Kidney (tissue), 14 donors: ENCODE measurements around the gene DUOXA1. TPM values are rescaled to one million over a fixed set of nuclear protein-coding genes. Genes with fewer than 3 reads are reported as not detected.
A peak's percentile ranks its signal among the peaks of the same experiment; 100 is the strongest.

Source experiments
- DNase-seq, 5 donors: peaks; one replicate each; pipeline ENCODE4 v3.0.0-alpha.2; 2013 to 2020
- FAIRE-seq: peaks from 2 replicates; lab custom pipeline; 2012; peaks lifted over from hg19 to GRCh38; lab: Jason Lieb, UNC
- H3K27ac ChIP-seq, 2 donors: one replicate each; pipeline ENCODE4 v1.7.0; 2013; ENCODE audit warnings: low read depth in 2 of 2, low read length in 2 of 2, inconsistent platforms in 1 of 2
- H3K27me3 ChIP-seq: one replicate; pipeline ENCODE4 v1.7.1; 2013; ENCODE audit warnings: low read length, inconsistent platforms; ENCODE audit not compliant: control insufficient read depth, insufficient read depth
- H3K36me3 ChIP-seq, 3 donors: one replicate each; pipeline versions ENCODE4 v1.7.0 to v1.7.1; 2013; ENCODE audit warnings: low read length in 3 of 3, control low read depth in 1 of 3, inconsistent platforms in 1 of 3; ENCODE audit not compliant: insufficient read depth in 3 of 3, control insufficient read depth in 2 of 3
- H3K4me1 ChIP-seq, 3 donors: one replicate each; pipeline versions ENCODE4 v1.7.0 to v1.7.1; 2013; ENCODE audit warnings: low read length in 3 of 3, inconsistent platforms in 1 of 3, low read depth in 1 of 3; ENCODE audit not compliant: control insufficient read depth in 2 of 3, insufficient read depth in 2 of 3
- H3K4me3 ChIP-seq, 3 donors: one replicate each; pipeline versions ENCODE4 v1.7.0 to v1.8.1; 2013; ENCODE audit warnings: low read length in 3 of 3, control low read depth in 1 of 3, inconsistent platforms in 1 of 3
- H3K9ac ChIP-seq, 3 donors: one replicate each; pipeline versions ENCODE4 v1.7.0 to v1.7.1; 2013; ENCODE audit warnings: low read length in 3 of 3, control low read depth in 1 of 3, inconsistent platforms in 1 of 3
- H3K9me3 ChIP-seq, 3 donors: one replicate each; pipeline versions ENCODE4 v1.7.0 to v1.7.1; 2013; ENCODE audit warnings: low read length in 3 of 3, control low read depth in 1 of 3, inconsistent platforms in 1 of 3; ENCODE audit not compliant: control insufficient read depth in 2 of 3, insufficient read depth in 1 of 3
- CTCF ChIP-seq: IDR thresholded peaks from 3 replicates; pipeline ENCODE4 v1.5.1; 2012; ENCODE audit warnings: mild to moderate bottlenecking, moderate library complexity, borderline replicate concordance; ENCODE audit not compliant: insufficient read depth; ENCODE audit errors: extremely low read depth
- intact Hi-C: fragments of 100-400 bp; cut with DNase I; formaldehyde crosslinking; loops from one replicate; pipeline ENCODE4 v1.11.1; 2022
- polyA plus RNA-seq: library from polyadenylated mRNA; stranded (reverse); fragments of 350-450 nt; fragmentation: Illumina TruSeq; extraction: RNeasy Lipid Tissue Mini Kit (QIAGEN cat#74804); gene quantifications from one replicate; pipeline ENCODE4 v1.2.3, GENCODE V29; 2014; ENCODE audit warnings: low read depth, low replicate concordance; ENCODE audit not compliant: insufficient read depth
- total RNA-seq: library from RNA; stranded (reverse); fragmentation: NEBNext Ultra II Directional; extraction: Animal tissue kit (Norgen Biotek cat#: 25700); gene quantifications from one replicate; pipeline ENCODE4 v1.2.1, GENCODE V29; 2021
- donor health status: control.
- donor health status: control.
- donor health status: control.
- donor health status: control.
- donor health status: control.
- donor health status: DM: yes; HTN: yes; CAD: no.
- donor health status: Normal renal cell carcinoma (clear cell type).

Gene DUOXA1
- total and polyA plus RNA-seq, 2 donors from 2014 or later, result 0.52 to 1.4 TPM

- no peak for FAIRE-seq
- H3K27me3 ChIP-seq, result no peaks in the 10 kb centered on the region
- H3K9me3 ChIP-seq, result no peaks in the 10 kb centered on the region
- no peaks in the 10 kb centered on the region for H3K36me3 ChIP-seq
- H3K4me3 ChIP-seq, result no peak overlapping the region
- no peak for TF ChIP-seq CTCF
- no peak overlapping the region for H3K9ac ChIP-seq
- intact Hi-C loops, result no loop called here
- no peaks in the 10 kb centered on the region for H3K4me1 ChIP-seq
- no peak overlapping the region for H3K27ac ChIP-seq
- DNase-seq, result no peak
These were observed 32.2 kb downstream of the DUOXA1 start for GRCh38 chr15:45097466-45097865.

- no peak for FAIRE-seq
- no peak overlapping the region for H3K4me3 ChIP-seq
- no peak overlapping the region for H3K27ac ChIP-seq
- H3K9ac ChIP-seq, result no peak overlapping the region
- no peaks in the 10 kb centered on the region for H3K4me1 ChIP-seq
- no peak for TF ChIP-seq CTCF
- H3K36me3 ChIP-seq, result no peaks in the 10 kb centered on the region
- intact Hi-C loops, result no loop called here
- H3K27me3 ChIP-seq, result no peaks in the 10 kb centered on the region
- DNase-seq, result no peak
- H3K9me3 ChIP-seq, result no peaks in the 10 kb centered on the region
These were observed 34.0 kb downstream of the DUOXA1 start for GRCh38 chr15:45095661-45096060.

- Histone ChIP-seq H3K4me1 (no peaks in the 10 kb centered on the region), H3K9ac (no peak overlapping the region), H3K36me3 (no peaks in the 10 kb centered on the region), H3K27me3 (no peaks in the 10 kb centered on the region), H3K4me3 (no peak overlapping the region), H3K9me3 (no peaks in the 10 kb centered on the region), H3K27ac (no peak overlapping the region)
- no peak for TF ChIP-seq CTCF
- intact Hi-C loops, result no loop called here
- FAIRE-seq (no peak), DNase-seq (peak in 1 of 5 donors; percentile 67)
These were observed 35.3 kb downstream of the DUOXA1 start for GRCh38 chr15:45094358-45094730.
